GM23248 (cell line): ENCODE measurements around the gene CHST11.

Source experiments
- EZH2 ChIP-seq: fragments of 200-600 bp; sonication (generic); IDR thresholded peaks from 2 replicates; pipeline ENCODE4 v1.6.1; 2018; ENCODE audit warnings: antibody characterized with exemption, mild to moderate bottlenecking; ENCODE audit not compliant: insufficient read depth, poor library complexity, severe bottlenecking
- EZH2phosphoT487 ChIP-seq: fragments of 200-600 bp; sonication (generic); IDR thresholded peaks from 2 replicates; pipeline ENCODE4 v1.6.1; 2018; ENCODE audit warnings: antibody characterized with exemption, moderate library complexity, mild to moderate bottlenecking, low read depth; ENCODE audit not compliant: insufficient read depth

- no peak for TF ChIP-seq EZH2phosphoT487
- no peak for TF ChIP-seq EZH2
These were observed 113.6 kb downstream of the CHST11 start for GRCh38 chr12:104570174-104570907.
